CD4-positive, alpha-beta T cell (primary cell): ENCODE data around the gene CPB2. TPM values are rescaled to one million over a fixed set of nuclear protein-coding genes. Genes with fewer than 3 reads are reported as not detected.

Experiments used
- ATAC-seq: fragments of 200-7000 bp; cut with Tn5 transposase; one replicate; pipeline ENCODE4 v1.10.0; 2022; ENCODE audit warnings: mild to moderate bottlenecking; ENCODE audit not compliant: poor library complexity
- CTCF ChIA-PET: fragments of 350-600 bp; sonication (Branson Sonifier 250); formaldehyde crosslinking; loops from one replicate; lab custom pipeline; 2021; ENCODE audit warnings: antibody characterized with exemption, inconsistent platforms; lab: Charles Lee
- POLR2A ChIA-PET: fragments of 350-600 bp; sonication (Branson Sonifier 250); formaldehyde crosslinking; loops from one replicate; lab custom pipeline; 2021; ENCODE audit warnings: antibody characterized with exemption, inconsistent platforms; lab: Charles Lee
- DNase-seq, 14 experiments: peaks; one replicate each; pipeline ENCODE4 v3.0.0-alpha.2; 2013 to 2020; ENCODE audit warnings: mixed read lengths in 2 of 14
- H3K27ac ChIP-seq, 2 donors: one replicate each; pipeline versions ENCODE4 v1.5.1 to v1.7.0; 2013; ENCODE audit warnings: low read length in 2 of 2, low read depth in 1 of 2, mild to moderate bottlenecking in 1 of 2
- H3K27me3 ChIP-seq, 2 experiments: 1 replicate in 1 of 2; 2 replicates in 1 of 2; pipeline versions ENCODE4 v1.6.1 to v1.7.0; 2013; ENCODE audit warnings: low read length in 2 of 2, control low read depth in 1 of 2, mild to moderate bottlenecking in 1 of 2, moderate library complexity in 1 of 2; ENCODE audit not compliant: insufficient read depth in 2 of 2, control insufficient read depth in 1 of 2
- H3K36me3 ChIP-seq: one replicate; pipeline ENCODE4 v1.6.1; 2013; ENCODE audit warnings: low read length, control low read depth; ENCODE audit not compliant: insufficient read depth
- H3K4me1 ChIP-seq: one replicate; pipeline ENCODE4 v1.6.1; 2013; ENCODE audit warnings: low read length, control low read depth; ENCODE audit not compliant: insufficient read depth
- H3K4me3 ChIP-seq: one replicate; pipeline ENCODE4 v1.5.1; 2013; ENCODE audit warnings: mild to moderate bottlenecking, low read length, moderate library complexity
- H3K9me3 ChIP-seq, 2 experiments: 1 replicate in 1 of 2; 2 replicates in 1 of 2; pipeline versions ENCODE4 v1.6.1 to v1.7.0; 2013; ENCODE audit warnings: low read length in 2 of 2, mild to moderate bottlenecking in 2 of 2, control low read depth in 1 of 2, moderate library complexity in 1 of 2; ENCODE audit not compliant: control insufficient read depth in 1 of 2, insufficient read depth in 1 of 2
- H3K27ac Mint-ChIP-seq: one replicate; pipeline ENCODE4 v1.8.0; 2020; ENCODE audit warnings: mixed read lengths
- H3K27me3 Mint-ChIP-seq: one replicate; pipeline ENCODE4 v1.8.0; 2021; ENCODE audit warnings: mixed read lengths
- H3K36me3 Mint-ChIP-seq: one replicate; pipeline ENCODE4 v1.8.0; 2021; ENCODE audit warnings: low read depth, mixed read lengths
- H3K4me1 Mint-ChIP-seq: one replicate; pipeline ENCODE4 v1.8.0; 2021; ENCODE audit warnings: low read depth, mixed read lengths
- H3K4me3 Mint-ChIP-seq: one replicate; pipeline ENCODE4 v1.8.0; 2020; ENCODE audit warnings: mild to moderate bottlenecking, mixed read lengths
- H3K9me3 Mint-ChIP-seq: one replicate; pipeline ENCODE4 v1.8.0; 2020; ENCODE audit warnings: mixed read lengths
- CTCF ChIP-seq: fragments of 200-600 bp; IDR thresholded peaks from one replicate; pipeline ENCODE4 v1.8.0; 2022; ENCODE audit warnings: antibody characterized with exemption, mild to moderate bottlenecking
- intact Hi-C, 2 experiments: fragments of 100-400 bp; cut with DNase I in 1 of 2; cut with micrococcal nuclease in 1 of 2; formaldehyde crosslinking; loops; one replicate each; pipeline versions ENCODE4 v1.15.1 to v1.9.0; 2023 to 2025; cut with DNase I, micrococcal nuclease
- total RNA-seq, 174 experiments: library from RNA in 2 of 174; stranded (reverse) in 2 of 174; gene quantifications; one replicate each; pipeline ENCODE4 v1.2.3 and lab custom pipeline; 2021 to 2026

The CPB2 gene
- total RNA-seq, 2 experiments from 2014 or later: not detected

GRCh38 chr13:46116653-46117502 is 12.0 kb upstream of the CPB2 start:
- Mint-ChIP-seq H3K27me3 (peaks cover 18% of the 10 kb centered on the region), H3K9me3 (no peaks in the 10 kb centered on the region), H3K27ac (no peak overlapping the region), H3K4me1 (peaks cover 13% of the 10 kb centered on the region), H3K36me3 (no peaks in the 10 kb centered on the region), H3K4me3 (no peak overlapping the region)
- no peaks in the 10 kb centered on the region for H3K9me3 ChIP-seq
- ATAC-seq: no peak
- CTCF ChIA-PET: interaction anchor here (1.8 kb wide), 1 partner anchor 10 kb away, joined by 6 read pairs; no protein-coding TSS in a partner anchor
- TF ChIP-seq CTCF: no peak
- POLR2A ChIA-PET: no interaction called here
- intact Hi-C loops: no loop called here
- no peak overlapping the region for H3K4me3 ChIP-seq
- no peaks in the 10 kb centered on the region for H3K36me3 ChIP-seq
- DNase-seq: no peak
- H3K27me3 ChIP-seq: no peaks in the 10 kb centered on the region
- peaks cover 3% of the 10 kb centered on the region for H3K4me1 ChIP-seq
- H3K27ac ChIP-seq: no peak overlapping the region

GRCh38 chr13:46114613-46115012 is 9.8 kb upstream of the CPB2 start:
- POLR2A ChIA-PET: no interaction called here
- no peaks in the 10 kb centered on the region for H3K4me1 Mint-ChIP-seq
- no peaks in the 10 kb centered on the region for H3K9me3 Mint-ChIP-seq
- H3K36me3 Mint-ChIP-seq: no peaks in the 10 kb centered on the region
- CTCF ChIA-PET: no interaction called here
- H3K27me3 Mint-ChIP-seq: peaks cover 24% of the 10 kb centered on the region
- no peak for DNase-seq
- no peak overlapping the region for H3K27ac Mint-ChIP-seq
- no peaks in the 10 kb centered on the region for H3K4me1 ChIP-seq
- intact Hi-C loops: no loop called here
- no peak for ATAC-seq
- H3K36me3 ChIP-seq: no peaks in the 10 kb centered on the region
- H3K27ac ChIP-seq: no peak overlapping the region
- H3K9me3 ChIP-seq: no peaks in the 10 kb centered on the region
- no peak for TF ChIP-seq CTCF
- no peak overlapping the region for H3K4me3 Mint-ChIP-seq
- H3K27me3 ChIP-seq: peaks cover 0 to 6% of the 10 kb centered on the region in 2 experiments
- H3K4me3 ChIP-seq: no peak overlapping the region

- Mint-ChIP-seq H3K27ac (no peak overlapping the region), H3K4me1 (no peaks in the 10 kb centered on the region), H3K36me3 (no peaks in the 10 kb centered on the region), H3K4me3 (no peak overlapping the region), H3K27me3 (peaks cover 27% of the 10 kb centered on the region), H3K9me3 (no peaks in the 10 kb centered on the region)
- POLR2A ChIA-PET: interaction anchor here (0.6 kb wide), 1 partner anchor 56 kb away, joined by 6 read pairs; no protein-coding TSS in a partner anchor
- Histone ChIP-seq H3K36me3 (no peaks in the 10 kb centered on the region), H3K4me3 (no peak overlapping the region), H3K27me3 (peaks cover 4 to 6% of the 10 kb centered on the region in 2 experiments), H3K27ac (no peak overlapping the region), H3K9me3 (no peaks in the 10 kb centered on the region), H3K4me1 (no peaks in the 10 kb centered on the region)
- ATAC-seq (no peak), DNase-seq (peak in 2 of 14 experiments; percentile 43 to 48)
- intact Hi-C loops: no loop called here
- CTCF ChIA-PET: no interaction called here
- no peak for TF ChIP-seq CTCF
These were observed 8.8 kb upstream of the CPB2 start for GRCh38 chr13:46113596-46113995.
